Measurements from ENCODE around the gene RNF103. TPM values are rescaled to one million over a fixed set of nuclear protein-coding genes. Genes with fewer than 3 reads are reported as not detected.
A peak's percentile ranks its signal among the peaks of the same experiment; 100 is the strongest.
"Not testable (repeated sequence)": the region's sequence is repeated elsewhere in the genome, so short reads cannot be mapped to it uniquely, and the experiment has no call there.

The RNF103 gene
- total RNA-seq, 2 donors from 2014 or later, result 29.0 to 37.0 TPM

- intact Hi-C loops (cut with DNase I); DNase-seq (ENCODE audit: low spot score): not testable (repeated sequence)
Measured at GRCh38 chr2:86589701-86590100, 34.0 kb downstream of the RNF103 start.

DNA sequence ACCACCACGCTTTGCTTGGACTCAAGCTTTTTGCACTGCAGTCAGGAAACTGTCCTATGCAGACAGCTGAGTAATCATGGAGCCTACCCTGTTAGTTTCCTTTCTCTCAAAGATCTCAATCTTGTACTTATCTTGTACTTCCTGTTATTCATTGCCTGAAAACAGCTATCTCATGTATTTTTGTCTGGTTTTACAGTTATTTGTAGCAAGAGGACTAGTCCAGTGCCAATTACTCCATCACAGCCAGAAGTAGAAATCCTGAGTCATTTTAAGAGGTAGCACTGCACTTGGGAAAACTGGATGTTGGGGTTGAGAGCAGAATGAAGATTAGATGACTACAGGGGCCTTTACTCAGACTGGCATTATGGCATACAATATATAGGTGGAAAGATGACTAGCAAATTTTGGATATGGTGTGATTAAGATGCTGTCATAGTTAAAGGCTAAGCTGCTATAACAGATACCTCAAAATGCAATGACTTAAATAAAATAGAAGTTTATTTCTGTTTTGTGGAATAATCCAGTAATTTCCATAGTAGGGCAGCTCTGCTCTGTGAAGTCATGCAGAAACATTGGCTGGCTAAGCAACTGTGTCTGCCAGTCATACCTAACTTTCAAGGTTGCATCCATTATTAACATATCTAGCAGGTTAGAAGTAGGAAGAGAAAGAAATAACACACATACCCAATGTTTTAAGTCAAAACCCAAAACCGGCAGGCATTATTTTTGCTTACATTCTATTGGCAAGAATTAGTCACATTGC is 39.3 kb downstream of the RNF103 start:
- DNase-seq (ENCODE audit: low spot score), result no peak
- intact Hi-C loops (cut with DNase I), result no loop called here

DNA sequence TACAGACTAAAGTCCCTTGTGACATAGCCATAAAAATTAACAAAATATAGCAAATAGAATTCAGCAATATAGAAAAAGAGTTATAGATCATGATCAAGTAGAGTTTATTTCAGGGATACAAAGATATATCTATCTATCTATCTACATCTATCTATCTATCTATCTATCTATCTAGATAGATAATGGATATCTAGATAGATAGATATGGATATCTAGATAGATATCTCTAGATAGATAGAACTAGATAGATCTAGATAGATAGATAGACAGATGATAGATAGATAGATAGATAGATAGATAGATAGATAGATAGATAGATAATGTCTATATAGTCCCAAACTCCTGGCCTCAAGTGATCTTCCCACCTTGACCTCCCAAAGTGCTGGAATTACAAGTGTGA is 43.1 kb downstream of the RNF103 start:
- intact Hi-C loops (cut with DNase I), result no loop called here
- DNase-seq (ENCODE audit: low spot score), result no peak

DNA sequence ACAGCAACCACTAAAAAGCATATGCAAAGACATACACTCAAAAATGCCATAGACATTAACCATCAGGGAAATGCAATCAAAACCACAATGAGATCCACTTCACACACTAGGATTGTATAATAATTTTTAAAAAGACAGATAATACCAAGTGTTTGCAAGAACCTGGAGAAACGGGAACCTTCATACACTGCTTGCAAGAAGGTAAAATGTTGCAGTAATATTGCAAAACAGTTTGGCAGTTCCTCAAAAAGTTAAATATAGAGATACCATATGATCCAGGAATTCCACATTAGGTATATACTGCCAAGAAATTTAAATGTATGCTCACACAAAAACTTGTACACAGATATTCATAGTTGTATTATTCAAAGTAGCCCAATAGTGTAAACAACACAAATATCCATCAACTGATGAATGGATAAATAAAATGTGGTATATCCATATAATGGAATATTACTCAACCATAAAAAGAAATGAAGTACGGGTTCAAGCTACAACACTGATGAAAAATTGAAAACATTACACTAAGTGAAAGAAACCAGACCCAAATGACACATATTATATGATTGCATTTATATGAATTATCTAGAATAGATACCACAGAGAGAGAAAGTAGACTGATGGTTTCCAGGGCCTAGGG is 45.7 kb downstream of the RNF103 start:
- intact Hi-C loops (cut with DNase I), result no loop called here

DNA sequence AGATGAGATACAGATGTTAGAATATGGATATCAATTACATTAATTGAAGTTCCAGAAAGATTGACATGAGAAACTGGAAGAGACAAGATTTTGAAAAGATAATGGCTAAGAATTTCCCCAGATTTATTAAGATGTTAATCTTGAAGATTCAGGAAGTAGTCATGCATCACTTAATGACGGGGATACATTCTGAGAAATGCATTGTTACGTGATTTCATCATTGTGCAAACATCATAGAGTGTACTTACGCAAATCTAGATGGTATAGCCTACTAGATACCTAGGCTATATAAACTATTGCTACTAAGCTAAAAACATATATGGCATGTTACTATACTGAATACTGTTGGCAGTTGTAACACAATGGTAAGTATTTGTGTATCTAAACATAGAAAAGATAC is 53.6 kb downstream of the RNF103 start:
- DNase-seq (ENCODE audit: low spot score), result no peak
- intact Hi-C loops (cut with DNase I), result no loop called here

More for the DNA sequence above, 45.7 kb downstream of the RNF103 start:
- DNase-seq (ENCODE audit: low spot score), result no peak

DNA sequence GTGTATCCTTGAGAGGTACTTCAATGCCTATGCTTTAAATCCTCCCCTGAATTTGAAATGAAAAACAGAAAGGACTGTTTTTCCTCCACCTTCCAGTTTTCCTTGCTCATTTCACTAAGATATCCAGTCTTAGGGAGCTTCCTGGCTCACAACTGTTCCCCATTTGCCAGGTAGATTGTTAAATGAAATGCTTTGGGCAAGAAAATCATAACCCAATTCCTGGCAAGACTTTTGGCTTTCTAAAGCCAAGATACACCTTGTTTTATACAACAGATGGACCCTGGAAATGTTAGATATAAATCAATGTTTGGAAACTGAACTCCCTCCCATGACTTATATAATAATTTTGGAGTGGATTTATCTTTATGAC is 56.9 kb downstream of the RNF103 start:
- no peak for DNase-seq (ENCODE audit: low spot score)
- intact Hi-C loops (cut with DNase I), result loop anchor here in 1 of 2 donors (10.0 kb wide), 1 partner anchor 58 kb away; the partner anchor contains the start of gene RNF103

DNA sequence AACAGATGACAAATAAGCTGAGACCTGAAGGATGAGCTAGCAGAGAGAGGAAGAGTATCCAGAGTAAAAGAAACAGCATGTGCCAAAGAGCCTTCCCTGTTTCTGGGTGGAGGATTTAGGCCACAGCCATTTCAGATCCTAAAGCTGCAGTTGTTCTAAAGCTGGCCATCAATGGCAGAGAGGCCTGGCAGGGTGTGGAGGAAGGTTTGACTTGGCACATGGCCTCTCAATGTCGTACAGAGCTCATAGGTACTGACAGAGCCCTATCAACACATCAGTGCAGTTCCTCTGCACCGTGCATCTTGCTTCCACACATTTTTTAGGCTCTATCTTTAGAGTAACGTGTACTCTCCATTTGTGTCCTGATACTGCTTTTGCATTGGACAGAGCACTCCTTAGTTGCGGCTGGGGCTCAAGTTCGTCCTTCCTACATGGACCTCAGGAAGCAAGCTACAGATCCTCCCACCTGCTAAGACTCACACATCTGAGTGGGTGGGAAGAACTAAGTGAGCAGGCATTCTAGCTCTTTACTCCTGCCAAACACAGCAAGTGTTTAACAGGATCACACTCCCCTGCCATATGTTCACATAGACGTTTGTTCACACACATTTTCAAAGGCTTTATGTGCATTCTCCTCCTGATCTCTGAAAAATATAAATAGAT is 57.4 kb downstream of the RNF103 start:
- no peak for DNase-seq (ENCODE audit: low spot score)
- intact Hi-C loops (cut with DNase I), result loop anchor here in 1 of 2 donors (10.0 kb wide), 1 partner anchor 59 kb away; the partner anchor contains the start of gene RNF103

GRCh38 chr2:86563650-86564061 is 60.0 kb downstream of the RNF103 start:
- DNase-seq (ENCODE audit: low spot score), result no peak
- intact Hi-C loops (cut with DNase I), result loop anchor here in 1 of 2 donors (10.0 kb wide), 1 partner anchor 61 kb away; the partner anchor contains the start of gene RNF103

DNA sequence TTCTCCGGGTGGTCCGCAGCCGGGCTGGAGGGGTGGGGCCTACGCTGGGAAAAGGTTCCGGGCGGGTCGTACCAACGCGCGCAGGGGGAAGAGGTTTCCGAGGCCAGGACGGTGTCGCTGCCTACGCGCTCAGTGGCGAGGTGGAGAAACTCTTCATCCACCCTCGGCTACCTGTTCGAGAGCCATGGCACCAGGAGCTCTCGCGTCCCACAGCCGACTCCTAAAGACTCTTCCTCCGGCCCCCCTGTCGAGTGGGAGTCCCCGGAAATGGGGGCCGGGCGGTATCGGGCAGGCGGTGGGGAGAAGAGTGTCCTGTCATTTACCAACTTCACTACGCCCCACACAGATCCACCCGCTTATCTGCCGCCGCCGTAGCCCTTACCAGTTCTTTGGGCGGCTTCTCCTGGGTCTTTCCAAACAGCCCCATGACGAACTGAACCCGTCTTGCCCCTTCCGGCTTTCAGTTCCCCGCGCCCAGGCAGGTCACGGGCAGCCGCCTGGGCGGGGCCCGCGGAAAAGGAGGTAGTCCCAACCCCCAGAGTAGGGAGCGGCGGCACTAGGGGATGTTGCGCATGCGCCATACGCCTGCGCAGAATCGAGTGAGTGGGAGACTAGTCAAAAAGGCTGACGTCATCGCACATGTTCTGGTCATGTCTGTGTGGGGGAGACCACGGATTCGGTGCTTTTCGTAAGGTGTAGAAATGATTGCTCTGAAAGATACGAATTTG is 60.6 kb downstream of the RNF103 start, which contains the start of gene CHMP3:
Gene CHMP3 (minus strand): TSS at position 522 of the 728 bp plus-strand sequence. CDS start 95 bp downstream, at position 427.
- peak; percentile 99 for DNase-seq (ENCODE audit: low spot score)
- intact Hi-C loops (cut with DNase I), result loop anchor here in 1 of 2 donors (10.0 kb wide), 1 partner anchor 62 kb away; the partner anchor contains the start of gene RNF103

DNA sequence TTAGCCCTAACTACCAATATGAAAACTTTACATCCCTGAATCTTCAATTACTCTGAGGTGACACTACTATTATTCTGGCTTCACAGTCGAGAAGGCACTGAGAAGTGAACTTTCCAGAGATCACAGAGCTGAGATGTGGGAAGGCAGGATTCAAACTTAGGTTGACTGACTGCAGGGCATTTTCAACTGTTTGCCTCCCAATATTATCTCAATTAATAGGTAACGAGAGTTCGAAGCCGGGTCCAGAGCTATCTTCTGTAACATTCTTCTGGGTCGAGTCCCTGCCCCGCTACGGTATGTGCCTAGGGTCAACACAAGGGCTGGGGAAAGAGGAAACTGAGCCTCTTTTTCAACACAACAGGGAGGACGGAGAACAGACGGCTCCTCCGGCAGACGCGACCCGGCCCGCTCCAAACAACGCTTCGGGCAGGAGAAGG is 61.2 kb downstream of the RNF103 start:
- DNase-seq (ENCODE audit: low spot score), result no peak
- intact Hi-C loops (cut with DNase I), result loop anchor here in 1 of 2 donors (10.0 kb wide), 1 partner anchor 62 kb away; the partner anchor contains the start of gene RNF103

GRCh38 chr2:86557836-86558235 is 65.8 kb downstream of the RNF103 start:
- DNase-seq (ENCODE audit: low spot score), result no peak
- intact Hi-C loops (cut with DNase I), result no loop called here

- no peak for DNase-seq (ENCODE audit: low spot score)
- intact Hi-C loops (cut with DNase I), result no loop called here
Measured at GRCh38 chr2:86556508-86556907, 67.2 kb downstream of the RNF103 start.

Other genes with a start within 250 kb of the RNF103 start
- gene KDM3A, start 182.5 kb downstream of the RNF103 start, total RNA-seq, result 10 to 100 TPM; 41.8 to 46.0 TPM
- gene CHMP3, start 60.4 kb downstream of the RNF103 start, total RNA-seq, result 100 to 1,000 TPM; 166 to 167 TPM
- 10 to 100 TPM; 20.3 to 22.9 TPM for gene RMND5A, start 96.4 kb upstream of the RNF103 start, total RNA-seq
- 1 to 10 TPM; 1.3 to 1.9 TPM for gene CD8A, start 167.0 kb upstream of the RNF103 start, total RNA-seq
- gene CD8B, start 238.0 kb upstream of the RNF103 start, total RNA-seq, result under 1 TPM; 0.37 to 1.00 TPM